Natural killer cell (primary cell): ENCODE data around the gene CKAP4. TPM values are rescaled to one million over a fixed set of nuclear protein-coding genes. Genes with fewer than 3 reads are reported as not detected.
A peak's percentile ranks its signal among the peaks of the same experiment; 100 is the strongest.

ENCODE experiments used
- ATAC-seq, 3 donors: fragments of 150-1000 bp in 2 of 3; fragments of 200-7000 bp in 1 of 3; cut with Tn5 transposase; 1 replicate in 1 of 3; 2 replicates in 2 of 3; pipeline ENCODE4 v1.10.0; 2021; ENCODE audit warnings: mild to moderate bottlenecking in 2 of 3, moderate library complexity in 2 of 3
- DNase-seq, 2 donors: peaks; one replicate each; pipeline versions ENCODE4 v3.0.0 to v3.0.0-alpha.2; 2013 to 2021; ENCODE audit warnings: mixed read lengths in 1 of 2
- H3K27ac ChIP-seq: one replicate; pipeline ENCODE4 v1.5.1; 2013; ENCODE audit warnings: mild to moderate bottlenecking, low read length
- H3K27me3 ChIP-seq: one replicate; pipeline ENCODE4 v1.6.1; 2013; ENCODE audit warnings: low read length; ENCODE audit not compliant: control insufficient read depth, insufficient read depth
- H3K36me3 ChIP-seq: one replicate; pipeline ENCODE4 v1.6.1; 2013; ENCODE audit warnings: low read length; ENCODE audit not compliant: control insufficient read depth, insufficient read depth
- H3K4me1 ChIP-seq: one replicate; pipeline ENCODE4 v1.6.1; 2013; ENCODE audit warnings: low read length; ENCODE audit not compliant: control insufficient read depth, insufficient read depth
- H3K4me3 ChIP-seq: one replicate; pipeline ENCODE4 v1.5.1; 2013; ENCODE audit warnings: low read length
- H3K9me3 ChIP-seq: one replicate; pipeline ENCODE4 v1.6.1; 2013; ENCODE audit warnings: low read length; ENCODE audit not compliant: control insufficient read depth, insufficient read depth
- H3K27ac Mint-ChIP-seq, 2 donors: one replicate each; pipeline ENCODE4 v1.8.0; 2022; ENCODE audit warnings: mild to moderate bottlenecking in 2 of 2, mixed read lengths in 2 of 2, moderate library complexity in 1 of 2
- H3K27me3 Mint-ChIP-seq, 2 donors: one replicate each; pipeline ENCODE4 v1.8.0; 2022; ENCODE audit warnings: low read depth in 2 of 2, mixed read lengths in 2 of 2
- H3K36me3 Mint-ChIP-seq: one replicate; pipeline ENCODE4 v1.8.0; 2022; ENCODE audit warnings: mixed read lengths
- H3K4me1 Mint-ChIP-seq, 2 donors: one replicate each; pipeline ENCODE4 v1.8.0; 2022; ENCODE audit warnings: mixed read lengths in 2 of 2
- H3K4me3 Mint-ChIP-seq: one replicate; pipeline ENCODE4 v1.8.0; 2022; ENCODE audit warnings: mild to moderate bottlenecking, moderate library complexity, mixed read lengths
- H3K9me3 Mint-ChIP-seq, 2 donors: one replicate each; pipeline ENCODE4 v1.8.0; 2022; ENCODE audit warnings: mixed read lengths in 2 of 2
- WGBS: methylation state at CpG from one replicate; pipeline ENCODE4 v1.1.7; 2013; ENCODE audit warnings: missing lambda C conversion rate; ENCODE audit not compliant: insufficient coverage; 5-methylcytosine and 5-hydroxymethylcytosine counted together
- intact Hi-C: fragments of 100-400 bp; cut with micrococcal nuclease; formaldehyde crosslinking; loops from one replicate; pipeline ENCODE4 v1.14.2; 2022
- total RNA-seq, 4 donors: library from RNA; stranded (reverse); fragments of 120-200 nt in 1 of 4; gene quantifications; one replicate each; pipeline versions ENCODE4 v1.2.3 to v1.2.4, GENCODE V29; 2013 to 2022
- TF ChIP-seq, protein P1 (sequence below): fragments of 200-600 bp; IDR thresholded peaks from one replicate; pipeline ENCODE4 v1.8.0; 2022; ENCODE audit warnings: antibody characterized with exemption

CKAP4 gene
- total RNA-seq, 3 donors from 2014 or later (not counting 1 experiment from before 2014, with no cell fraction given): 2.0 to 19.4 (median 2.0) TPM

DNA sequence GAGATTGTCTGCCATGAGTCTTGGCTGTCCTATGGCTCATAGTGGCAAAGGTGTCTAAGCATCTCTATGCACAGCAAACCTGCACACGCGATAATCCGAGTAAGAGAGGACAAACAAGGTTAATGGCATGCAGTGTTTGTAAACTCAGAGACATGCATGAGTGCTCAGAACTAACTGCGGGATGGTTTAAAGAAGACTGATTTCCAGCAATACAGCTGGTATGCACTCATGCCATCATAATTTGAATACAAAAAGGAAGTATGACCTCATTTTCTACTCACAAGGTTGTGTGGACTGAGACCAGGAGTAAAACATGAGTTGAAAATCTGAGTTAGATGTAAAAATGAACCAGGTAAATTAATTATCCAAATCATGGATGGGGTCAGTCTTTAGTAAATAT, 38.2 kb upstream of the CKAP4 start:
- no peak overlapping the region for H3K4me3 Mint-ChIP-seq
- H3K4me1 ChIP-seq: no peaks in the 10 kb centered on the region
- DNase-seq (no peak), ATAC-seq (no peak)
- peaks cover 6% of the 10 kb centered on the region for H3K27me3 ChIP-seq
- peaks cover 8 to 12% of the 10 kb centered on the region in 2 donors for H3K9me3 Mint-ChIP-seq
- WGBS: 85% methylated on average over 4 of the region's 4 CpGs
- H3K27me3 Mint-ChIP-seq: peaks cover 30 to 37% of the 10 kb centered on the region in 2 donors
- no peak overlapping the region for H3K4me3 ChIP-seq
- peaks cover 17% of the 10 kb centered on the region for H3K36me3 Mint-ChIP-seq
- H3K4me1 Mint-ChIP-seq: no peaks in the 10 kb centered on the region
- TF ChIP-seq, protein P1, sequence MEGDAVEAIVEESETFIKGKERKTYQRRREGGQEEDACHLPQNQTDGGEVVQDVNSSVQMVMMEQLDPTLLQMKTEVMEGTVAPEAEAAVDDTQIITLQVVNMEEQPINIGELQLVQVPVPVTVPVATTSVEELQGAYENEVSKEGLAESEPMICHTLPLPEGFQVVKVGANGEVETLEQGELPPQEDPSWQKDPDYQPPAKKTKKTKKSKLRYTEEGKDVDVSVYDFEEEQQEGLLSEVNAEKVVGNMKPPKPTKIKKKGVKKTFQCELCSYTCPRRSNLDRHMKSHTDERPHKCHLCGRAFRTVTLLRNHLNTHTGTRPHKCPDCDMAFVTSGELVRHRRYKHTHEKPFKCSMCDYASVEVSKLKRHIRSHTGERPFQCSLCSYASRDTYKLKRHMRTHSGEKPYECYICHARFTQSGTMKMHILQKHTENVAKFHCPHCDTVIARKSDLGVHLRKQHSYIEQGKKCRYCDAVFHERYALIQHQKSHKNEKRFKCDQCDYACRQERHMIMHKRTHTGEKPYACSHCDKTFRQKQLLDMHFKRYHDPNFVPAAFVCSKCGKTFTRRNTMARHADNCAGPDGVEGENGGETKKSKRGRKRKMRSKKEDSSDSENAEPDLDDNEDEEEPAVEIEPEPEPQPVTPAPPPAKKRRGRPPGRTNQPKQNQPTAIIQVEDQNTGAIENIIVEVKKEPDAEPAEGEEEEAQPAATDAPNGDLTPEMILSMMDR: no peak
- H3K27ac ChIP-seq: no peak overlapping the region
- intact Hi-C loops: no loop called here
- H3K9me3 ChIP-seq: peaks cover 8% of the 10 kb centered on the region
- H3K36me3 ChIP-seq: no peaks in the 10 kb centered on the region
- H3K27ac Mint-ChIP-seq: no peak overlapping the region

- Mint-ChIP-seq H3K4me1 (no peaks in the 10 kb centered on the region), H3K4me3 (no peak overlapping the region), H3K36me3 (peaks cover 17% of the 10 kb centered on the region), H3K27me3 (peaks cover 30 to 37% of the 10 kb centered on the region in 2 donors), H3K9me3 (peaks cover 8 to 12% of the 10 kb centered on the region in 2 donors), H3K27ac (no peak overlapping the region)
- ATAC-seq (no peak), DNase-seq (no peak)
- TF ChIP-seq, protein P1: no peak
- no peaks in the 10 kb centered on the region for H3K36me3 ChIP-seq
- peaks cover 8% of the 10 kb centered on the region for H3K9me3 ChIP-seq
- intact Hi-C loops: no loop called here
- H3K4me1 ChIP-seq: no peaks in the 10 kb centered on the region
- H3K27me3 ChIP-seq: peaks cover 6% of the 10 kb centered on the region
- WGBS: 45% methylated on average over 10 of the region's 10 CpGs
- H3K4me3 ChIP-seq: no peak overlapping the region
- no peak overlapping the region for H3K27ac ChIP-seq
These were observed 36.7 kb upstream of the CKAP4 start for GRCh38 chr12:106284358-106285105.

DNA sequence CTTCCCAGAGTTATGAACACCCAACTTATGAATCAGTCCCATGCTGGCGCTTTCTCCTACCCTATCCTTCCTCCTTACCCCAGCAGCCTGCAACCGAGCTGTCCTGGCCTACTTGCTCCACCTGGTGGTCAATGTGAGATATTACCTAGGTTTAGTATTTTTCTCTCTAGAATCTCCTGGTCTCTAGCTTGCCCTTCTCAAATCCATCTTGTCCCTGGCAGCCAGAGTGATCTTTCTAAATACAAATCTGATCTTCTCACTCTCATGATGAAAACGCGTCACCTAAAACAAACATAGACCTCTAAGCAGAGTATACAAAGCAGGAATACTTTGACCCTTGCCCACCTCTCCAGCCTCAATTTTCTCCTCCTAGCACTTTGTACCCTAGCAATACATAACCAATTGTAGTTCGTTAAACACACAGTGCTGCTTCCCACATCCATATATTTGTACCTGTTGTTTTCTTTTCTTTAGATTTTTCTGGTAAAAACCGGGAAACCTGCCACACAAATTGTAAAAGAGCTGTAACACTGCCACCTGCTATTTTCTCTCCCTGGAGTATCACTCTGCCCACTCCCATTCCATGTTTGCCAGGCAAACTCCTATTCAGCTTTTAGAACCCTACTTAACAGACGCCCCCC, 34.8 kb upstream of the CKAP4 start:
- TF ChIP-seq, protein P1: peak; percentile 64
- Mint-ChIP-seq H3K27me3 (peaks cover 31 to 33% of the 10 kb centered on the region in 2 donors), H3K4me3 (no peak overlapping the region), H3K9me3 (peaks cover 8 to 12% of the 10 kb centered on the region in 2 donors), H3K4me1 (no peaks in the 10 kb centered on the region), H3K36me3 (peaks cover 17% of the 10 kb centered on the region), H3K27ac (no peak overlapping the region)
- Histone ChIP-seq H3K27ac (no peak overlapping the region), H3K9me3 (peaks cover 8% of the 10 kb centered on the region), H3K36me3 (no peaks in the 10 kb centered on the region), H3K4me3 (no peak overlapping the region), H3K4me1 (no peaks in the 10 kb centered on the region), H3K27me3 (peaks cover 6% of the 10 kb centered on the region)
- intact Hi-C loops: loop anchor here (1.0 kb wide), 1 partner anchor 55 kb away; no protein-coding TSS in a partner anchor
- peak in 1 of 2 donors; percentile 82 for DNase-seq
- ATAC-seq: peak; percentile 72 to 78 (median 77)
- WGBS: 48% methylated on average over 7 of the region's 7 CpGs
